Glutamatergic neuron (in vitro differentiated cells): ENCODE data around the gene LYL1. TPM values are rescaled to one million over a fixed set of nuclear protein-coding genes. Genes with fewer than 3 reads are reported as not detected.

Experiments
- DNase-seq: peaks from one replicate; pipeline ENCODE4 v3.0.0; 2022
- H3K27ac Mint-ChIP-seq: one replicate; pipeline ENCODE4 v1.8.0; 2020; ENCODE audit warnings: mild to moderate bottlenecking, mixed read lengths, inconsistent platforms; ENCODE audit not compliant: unreplicated experiment
- H3K27me3 Mint-ChIP-seq: one replicate; pipeline ENCODE4 v1.8.0; 2020; ENCODE audit warnings: mild to moderate bottlenecking, moderate library complexity, mixed read lengths, inconsistent platforms; ENCODE audit not compliant: unreplicated experiment
- H3K36me3 Mint-ChIP-seq: one replicate; pipeline ENCODE4 v1.8.0; 2020; ENCODE audit warnings: mild to moderate bottlenecking, mixed read lengths, inconsistent platforms; ENCODE audit not compliant: unreplicated experiment
- H3K4me1 Mint-ChIP-seq: one replicate; pipeline ENCODE4 v1.8.0; 2020; ENCODE audit warnings: mild to moderate bottlenecking, low read depth, mixed read lengths, inconsistent platforms; ENCODE audit not compliant: unreplicated experiment
- H3K4me3 Mint-ChIP-seq: one replicate; pipeline ENCODE4 v1.8.0; 2020; ENCODE audit warnings: mild to moderate bottlenecking, mixed read lengths, inconsistent platforms; ENCODE audit not compliant: unreplicated experiment
- H3K9me3 Mint-ChIP-seq: one replicate; pipeline ENCODE4 v1.8.0; 2020; ENCODE audit warnings: mild to moderate bottlenecking, moderate library complexity, mixed read lengths, inconsistent platforms; ENCODE audit not compliant: unreplicated experiment
- total RNA-seq: library from RNA; stranded (reverse); fragmentation: NEBNext Ultra II Directional; extraction: Animal tissue kit (Norgen Biotek cat#: 25700); gene quantifications from one replicate; pipeline ENCODE4 v1.2.1, GENCODE V29; 2021; ENCODE audit not compliant: unreplicated experiment
- TF ChIP-seq, protein P1 (sequence below): fragments of 200-600 bp; sonication (generic); IDR thresholded peaks from one replicate; pipeline ENCODE4 v1.5.0; 2021; ENCODE audit not compliant: partially characterized antibody, unreplicated experiment

LYL1 gene
- total RNA-seq, 1 donor from 2014 or later: 1.3 TPM

DNA sequence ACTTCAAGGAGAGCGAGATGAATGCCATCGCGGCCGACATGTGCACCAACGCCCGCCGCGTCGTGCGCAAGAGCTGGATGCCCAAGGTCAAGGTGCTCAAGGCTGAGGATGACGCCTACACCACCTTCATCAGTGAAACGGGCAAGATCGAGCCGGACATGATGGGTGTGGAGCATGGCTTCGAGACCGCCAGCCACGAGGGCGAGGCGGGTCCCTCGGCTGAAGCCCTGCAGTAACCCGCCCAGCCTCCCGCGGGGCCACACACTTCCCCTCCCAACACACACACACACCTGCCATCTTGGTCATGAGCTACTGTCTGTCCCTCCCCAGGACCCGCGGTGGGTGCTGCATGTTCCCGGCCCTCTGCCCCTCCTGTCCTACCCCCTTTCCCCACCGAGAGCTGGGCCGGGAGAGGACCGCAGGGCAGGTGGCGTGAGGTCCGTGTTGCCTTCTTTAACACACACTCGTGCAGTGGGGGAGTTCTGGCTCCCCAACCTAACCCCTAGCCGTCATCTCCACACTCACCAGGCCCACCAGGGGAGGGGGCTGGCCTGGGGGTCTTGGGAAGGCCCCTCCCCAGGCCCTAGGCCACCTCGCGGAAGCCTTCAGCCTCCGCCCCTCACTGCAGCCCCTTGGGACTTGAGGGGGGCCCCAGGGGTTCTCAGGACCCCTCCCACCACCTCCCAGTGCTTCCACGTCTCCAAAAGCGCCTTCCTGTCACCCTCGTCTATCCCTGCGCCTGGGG lies 35.7 kb upstream of the LYL1 start:
- no peaks in the 10 kb centered on the region for H3K27me3 Mint-ChIP-seq
- no peak overlapping the region for H3K4me3 Mint-ChIP-seq
- DNase-seq: no peak
- no peak overlapping the region for H3K27ac Mint-ChIP-seq
- TF ChIP-seq, protein P1, sequence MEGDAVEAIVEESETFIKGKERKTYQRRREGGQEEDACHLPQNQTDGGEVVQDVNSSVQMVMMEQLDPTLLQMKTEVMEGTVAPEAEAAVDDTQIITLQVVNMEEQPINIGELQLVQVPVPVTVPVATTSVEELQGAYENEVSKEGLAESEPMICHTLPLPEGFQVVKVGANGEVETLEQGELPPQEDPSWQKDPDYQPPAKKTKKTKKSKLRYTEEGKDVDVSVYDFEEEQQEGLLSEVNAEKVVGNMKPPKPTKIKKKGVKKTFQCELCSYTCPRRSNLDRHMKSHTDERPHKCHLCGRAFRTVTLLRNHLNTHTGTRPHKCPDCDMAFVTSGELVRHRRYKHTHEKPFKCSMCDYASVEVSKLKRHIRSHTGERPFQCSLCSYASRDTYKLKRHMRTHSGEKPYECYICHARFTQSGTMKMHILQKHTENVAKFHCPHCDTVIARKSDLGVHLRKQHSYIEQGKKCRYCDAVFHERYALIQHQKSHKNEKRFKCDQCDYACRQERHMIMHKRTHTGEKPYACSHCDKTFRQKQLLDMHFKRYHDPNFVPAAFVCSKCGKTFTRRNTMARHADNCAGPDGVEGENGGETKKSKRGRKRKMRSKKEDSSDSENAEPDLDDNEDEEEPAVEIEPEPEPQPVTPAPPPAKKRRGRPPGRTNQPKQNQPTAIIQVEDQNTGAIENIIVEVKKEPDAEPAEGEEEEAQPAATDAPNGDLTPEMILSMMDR: no peak
- H3K4me1 Mint-ChIP-seq: peaks cover 4% of the 10 kb centered on the region
- H3K9me3 Mint-ChIP-seq: peaks cover 4% of the 10 kb centered on the region
- no peaks in the 10 kb centered on the region for H3K36me3 Mint-ChIP-seq

DNA sequence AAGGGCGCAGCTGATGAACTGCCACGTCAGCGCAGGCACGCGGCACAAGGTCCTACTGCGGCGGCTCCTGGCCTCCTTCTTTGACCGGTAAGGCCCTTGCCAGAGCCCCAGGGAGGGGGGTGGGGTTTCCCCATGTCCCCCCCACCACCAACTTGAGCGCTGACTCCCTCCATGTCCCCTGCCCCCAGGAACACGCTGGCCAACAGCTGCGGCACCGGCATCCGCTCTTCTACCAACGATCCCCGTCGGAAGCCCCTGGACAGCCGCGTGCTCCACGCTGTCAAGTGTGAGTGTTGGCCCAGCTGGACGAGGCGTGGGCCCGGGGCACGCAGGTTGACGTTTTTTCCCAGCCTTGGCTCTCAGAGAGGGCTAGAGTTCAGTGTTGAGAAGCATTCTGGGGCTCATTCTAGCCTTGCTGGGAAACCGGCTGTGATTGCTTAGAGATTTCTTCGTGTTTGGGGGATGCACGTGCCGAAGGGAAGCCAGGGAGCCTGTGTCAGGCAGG lies 34.7 kb upstream of the LYL1 start:
- Mint-ChIP-seq H3K4me3 (no peak overlapping the region), H3K27ac (no peak overlapping the region), H3K36me3 (no peaks in the 10 kb centered on the region), H3K9me3 (peaks cover 4% of the 10 kb centered on the region), H3K4me1 (peaks cover 4% of the 10 kb centered on the region), H3K27me3 (no peaks in the 10 kb centered on the region)
- no peak for DNase-seq
- TF ChIP-seq, protein P1: no peak

DNA sequence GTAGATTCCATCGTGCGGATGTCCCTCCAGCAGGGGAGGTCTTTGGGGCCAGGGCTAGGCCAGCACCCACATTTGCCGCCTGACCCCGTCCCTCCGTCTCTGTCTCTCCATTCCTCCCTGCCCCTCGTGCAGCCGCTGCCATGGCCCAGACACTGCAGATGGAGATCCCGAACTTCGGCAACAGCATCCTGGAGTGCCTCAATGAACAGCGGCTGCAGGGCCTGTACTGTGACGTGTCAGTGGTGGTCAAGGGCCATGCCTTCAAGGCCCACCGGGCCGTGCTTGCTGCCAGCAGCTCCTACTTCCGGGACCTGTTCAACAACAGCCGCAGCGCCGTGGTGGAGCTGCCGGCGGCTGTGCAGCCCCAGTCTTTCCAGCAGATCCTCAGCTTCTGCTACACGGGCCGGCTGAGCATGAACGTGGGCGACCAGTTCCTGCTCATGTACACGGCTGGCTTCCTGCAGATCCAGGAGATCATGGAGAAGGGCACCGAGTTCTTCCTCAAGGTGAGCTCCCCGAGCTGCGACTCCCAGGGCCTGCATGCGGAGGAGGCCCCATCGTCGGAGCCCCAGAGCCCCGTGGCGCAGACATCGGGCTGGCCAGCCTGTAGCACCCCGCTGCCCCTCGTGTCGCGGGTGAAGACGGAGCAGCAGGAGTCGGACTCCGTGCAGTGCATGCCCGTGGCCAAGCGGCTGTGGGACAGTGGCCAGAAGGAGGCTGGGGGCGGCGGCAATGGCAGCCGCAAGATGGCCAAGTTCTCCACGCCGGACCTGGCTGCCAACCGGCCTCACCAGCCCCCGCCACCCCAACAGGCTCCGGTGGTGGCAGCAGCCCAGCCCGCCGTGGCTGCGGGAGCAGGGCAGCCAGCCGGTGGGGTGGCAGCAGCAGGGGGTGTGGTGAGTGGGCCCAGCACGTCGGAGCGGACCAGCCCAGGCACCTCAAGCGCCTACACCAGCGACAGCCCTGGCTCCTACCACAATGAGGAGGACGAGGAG lies 32.7 kb upstream of the LYL1 start:
- Mint-ChIP-seq H3K27ac (no peak overlapping the region), H3K9me3 (peaks cover 4% of the 10 kb centered on the region), H3K4me1 (peaks cover 4% of the 10 kb centered on the region), H3K4me3 (no peak overlapping the region), H3K27me3 (no peaks in the 10 kb centered on the region), H3K36me3 (no peaks in the 10 kb centered on the region)
- TF ChIP-seq, protein P1: no peak
- DNase-seq: no peak

DNA sequence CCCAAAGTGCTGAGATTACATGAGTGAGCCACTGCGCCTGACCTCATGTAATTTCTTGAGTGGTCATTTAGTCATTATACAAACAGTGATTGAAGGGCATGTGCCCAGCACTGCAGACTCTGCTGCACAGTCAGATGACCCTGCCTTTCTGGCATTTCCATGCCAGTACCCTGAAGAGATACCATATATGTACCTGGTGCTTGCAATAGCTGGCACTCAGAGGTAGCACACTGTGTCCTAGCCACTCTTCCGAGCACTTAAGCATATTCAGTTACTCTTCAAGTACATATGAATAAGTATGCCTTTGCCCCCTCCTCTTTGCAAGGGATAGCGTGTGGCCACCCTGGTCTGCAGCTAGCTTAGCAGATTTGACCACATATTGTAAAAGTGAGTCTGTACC lies 32.0 kb upstream of the LYL1 start:
- peaks cover 4% of the 10 kb centered on the region for H3K9me3 Mint-ChIP-seq
- H3K27me3 Mint-ChIP-seq: no peaks in the 10 kb centered on the region
- peaks cover 3% of the 10 kb centered on the region for H3K4me1 Mint-ChIP-seq
- TF ChIP-seq, protein P1: no peak
- H3K36me3 Mint-ChIP-seq: no peaks in the 10 kb centered on the region
- no peak overlapping the region for H3K27ac Mint-ChIP-seq
- no peak for DNase-seq
- no peak overlapping the region for H3K4me3 Mint-ChIP-seq
